ENCODE data around the gene NT5M. TPM values are rescaled to one million over a fixed set of nuclear protein-coding genes. Genes with fewer than 3 reads are reported as not detected.

Gene NT5M
- polyA plus RNA-seq, 2 of the 4 experiments (the other 2 are of a cell fraction), result 5.3 to 5.9 TPM

DNA sequence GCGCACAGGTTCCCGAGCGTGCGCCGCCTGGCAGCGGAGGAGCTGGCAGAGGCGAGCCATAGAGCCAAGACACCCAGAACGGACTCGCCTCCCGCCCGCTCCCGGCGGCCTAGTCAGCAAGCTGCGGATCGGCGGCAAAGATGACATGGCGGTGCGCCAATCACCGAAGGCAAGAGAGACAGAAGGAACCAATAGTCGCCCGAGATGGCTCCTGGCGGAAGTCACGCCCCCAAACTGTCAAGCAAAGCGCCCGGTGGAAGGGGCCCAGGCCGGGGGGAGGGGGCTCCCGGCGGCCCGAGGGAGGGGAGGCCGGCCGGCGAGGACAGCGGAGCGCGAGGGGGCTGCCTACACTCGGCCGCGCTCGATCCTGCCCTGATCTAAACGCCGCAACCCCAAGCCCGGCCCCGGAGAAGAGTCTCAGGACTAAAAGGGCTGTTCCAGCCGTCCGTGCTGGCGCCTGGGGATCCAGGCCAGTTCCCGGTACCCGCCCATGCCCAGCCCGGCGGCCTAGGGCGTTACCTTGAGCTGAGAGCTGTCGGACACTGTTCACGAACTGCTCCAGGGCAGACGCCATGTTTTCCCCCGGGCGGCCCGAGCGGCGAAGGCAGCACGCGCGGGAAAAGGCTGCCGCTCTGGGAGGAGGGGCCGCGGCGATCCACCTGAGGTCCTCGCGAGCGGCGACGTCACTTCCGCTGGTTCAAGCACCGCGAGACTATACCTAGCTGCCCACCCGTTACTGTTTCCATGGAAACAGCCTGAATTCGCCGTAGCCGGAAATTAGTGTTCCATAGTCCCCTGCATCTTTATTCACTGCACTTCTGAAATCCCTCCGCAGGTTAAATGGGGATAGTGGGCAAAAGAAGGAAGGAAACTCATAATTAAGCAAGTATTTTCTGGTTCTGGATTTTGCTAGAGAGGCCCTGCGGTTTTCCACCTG, 22.3 kb upstream of the NT5M start, which contains the start of gene COPS3 (continued):
- no peak for TF ChIP-seq HES2 (IDR thresholded peaks at IDR 0.05)
- no peak for TF ChIP-seq ZNF302 (CRISPR knock-in tag; IDR thresholded peaks at IDR 0.05)
- 0 out of 2 replicates have a peak, but pooled peaks have one; percentile 61 for TF ChIP-seq HOXB5 (CRISPR knock-in tag; IDR thresholded peaks at IDR 0.05)
- peak; percentile 80 for TF ChIP-seq TFCP2L1 (CRISPR knock-in tag; IDR thresholded peaks at IDR 0.05)
- TF ChIP-seq ATOH8 (CRISPR knock-in tag; IDR thresholded peaks at IDR 0.05; ENCODE audit: low read depth), result 0 out of 2 replicates have a peak, but pooled peaks have one; percentile 38
- peak; percentile 56 for TF ChIP-seq KDM5A (IDR thresholded peaks at IDR 0.05)
- no peak for TF ChIP-seq NPAS2 (CRISPR knock-in tag; IDR thresholded peaks at IDR 0.05; ENCODE audit: borderline replicate concordance)
- TF ChIP-seq FOSB (CRISPR knock-in tag; IDR thresholded peaks at IDR 0.05), result no peak
- TF ChIP-seq MAX (IDR thresholded peaks at IDR 0.05), result peak; percentile 95
- no peak for TF ChIP-seq ZFP36 (IDR thresholded peaks at IDR 0.05; ENCODE audit: borderline replicate concordance, partially characterized antibody)
- no peak for TF ChIP-seq EHMT2 (IDR thresholded peaks at IDR 0.05; ENCODE audit: low read depth)
- no peak for TF ChIP-seq MAZ (IDR thresholded peaks at IDR 0.05; ENCODE audit: borderline replicate concordance, low read depth, low read length)
- TF ChIP-seq EP300 (IDR thresholded peaks at IDR 0.05), result no peak
- TF ChIP-seq RCOR1 (IDR thresholded peaks at IDR 0.05; ENCODE audit: low read depth, low read length), result no peak
- no peak for TF ChIP-seq EHF (CRISPR knock-in tag; IDR thresholded peaks at IDR 0.05)
- TF ChIP-seq HDAC2 (IDR thresholded peaks at IDR 0.05), result no peak
- no peak for TF ChIP-seq FOSL2 (IDR thresholded peaks at IDR 0.05)
- no peak for TF ChIP-seq FOSL2 (CRISPR knock-in tag; IDR thresholded peaks at IDR 0.05)
- TF ChIP-seq CHD2 (IDR thresholded peaks at IDR 0.05; ENCODE audit: low read length, partially characterized antibody), result peak; percentile 91
- no peak for TF ChIP-seq HOXB13 (CRISPR knock-in tag; IDR thresholded peaks at IDR 0.05; ENCODE audit: low read depth)
- no peak for TF ChIP-seq ELK1 (IDR thresholded peaks at IDR 0.05; ENCODE audit: low read depth, low read length)
- TF ChIP-seq JUNB (IDR thresholded peaks at IDR 0.05), result no peak

- ATAC-seq (no peak), DNase-seq (ENCODE audit: low read depth in 1 of 2, low spot score in 1 of 2) (no peak), FAIRE-seq (no peak)
- WGBS (ENCODE audit: missing lambda C conversion rate), result 68% methylated on average over 5 of the region's 5 CpGs
- H3K4me1 ChIP-seq, result peaks cover 4% of the 10 kb centered on the region; the same call in 1 of the 3 replicates
- ChIA-PET CTCF (no interaction called here), POLR2A (no interaction called here)
- H3K27ac ChIP-seq, result no peak overlapping the region
- no peak overlapping the region for H3K4me2 ChIP-seq
- no peak overlapping the region for H3K4me3 ChIP-seq
- H3K9me3 ChIP-seq, result no peaks in the 10 kb centered on the region
- no peak for TF ChIP-seq CEBPB (IDR thresholded peaks at IDR 0.05)
- TF ChIP-seq FOSL2 (IDR thresholded peaks at IDR 0.05), result no peak
- no peak for TF ChIP-seq FOSL2 (CRISPR knock-in tag; IDR thresholded peaks at IDR 0.05)
- TF ChIP-seq KDM1A (IDR thresholded peaks at IDR 0.05; ENCODE audit: low read depth), result no peak
- TF ChIP-seq POLR2AphosphoS2 (conservative IDR thresholded peaks at IDR 0.05; ENCODE audit: low read length), result no peak
- TF ChIP-seq HOXA7 (CRISPR knock-in tag; IDR thresholded peaks at IDR 0.05), result no peak
Measured at GRCh38 chr17:17285951-17286350, 17.2 kb upstream of the NT5M start.
